Aorta (tissue), 5 donors: Measurements from ENCODE around the gene METAP1D. TPM values are rescaled to one million over a fixed set of nuclear protein-coding genes. Genes with fewer than 3 reads are reported as not detected.
A peak's percentile ranks its signal among the peaks of the same experiment; 100 is the strongest.
"Not testable (repeated sequence)": the region's sequence is repeated elsewhere in the genome, so short reads cannot be mapped to it uniquely, and the experiment has no call there.

ENCODE experiments used
- ATAC-seq: fragments of 200-7000 bp; cut with Tn5 transposase; one replicate; pipeline ENCODE4 v1.9.1; 2022; ENCODE audit warnings: moderate library complexity; ENCODE audit not compliant: low FRiP score
- DNase-seq, 2 donors: peaks; one replicate each; pipeline ENCODE4 v3.0.0-alpha.2; 2020
- H3K27ac ChIP-seq, 2 donors: one replicate each; pipeline ENCODE4 v1.5.1; 2013; ENCODE audit warnings: low read length in 2 of 2, mild to moderate bottlenecking in 2 of 2, moderate library complexity in 2 of 2, control low read depth in 1 of 2, inconsistent platforms in 1 of 2, low read depth in 1 of 2
- H3K27me3 ChIP-seq, 2 donors: one replicate each; pipeline ENCODE4 v1.6.1; 2013; ENCODE audit warnings: control low read depth in 1 of 2, low read length in 1 of 2, mild to moderate bottlenecking in 1 of 2, moderate library complexity in 1 of 2; ENCODE audit not compliant: insufficient read depth in 2 of 2, control insufficient read depth in 1 of 2
- H3K36me3 ChIP-seq, 2 donors: one replicate each; pipeline ENCODE4 v1.6.1; 2013; ENCODE audit warnings: control low read depth in 1 of 2, low read length in 1 of 2, mild to moderate bottlenecking in 1 of 2; ENCODE audit not compliant: insufficient read depth in 2 of 2, control insufficient read depth in 1 of 2
- H3K4me1 ChIP-seq, 2 donors: one replicate each; pipeline ENCODE4 v1.6.1; 2013; ENCODE audit warnings: low read length in 2 of 2, control low read depth in 1 of 2, mild to moderate bottlenecking in 1 of 2, moderate library complexity in 1 of 2; ENCODE audit not compliant: insufficient read depth in 2 of 2, control insufficient read depth in 1 of 2
- H3K4me3 ChIP-seq, 2 donors: one replicate each; pipeline ENCODE4 v1.5.1; 2013; ENCODE audit warnings: low read length in 2 of 2, control low read depth in 1 of 2, mild to moderate bottlenecking in 1 of 2
- H3K9me3 ChIP-seq: one replicate; pipeline ENCODE4 v1.6.1; 2013; ENCODE audit warnings: mild to moderate bottlenecking, low read length; ENCODE audit not compliant: control insufficient read depth
- WGBS, 2 donors: extraction: QIAGEN DNeasy Blood & Tissue Kit; methylation state at CpG; one replicate each; pipeline ENCODE4 v1.1.7; 2013; 5-methylcytosine and 5-hydroxymethylcytosine counted together
- intact Hi-C, 2 donors: fragments of 100-400 bp; cut with DNase I; formaldehyde crosslinking; loops; one replicate each; pipeline versions ENCODE4 v1.14.2 to v1.15.0; 2022
- polyA plus RNA-seq, 2 donors: library from polyadenylated mRNA; stranded (reverse); fragments of 200-250 nt; gene quantifications; one replicate each; pipeline ENCODE4 v1.2.3, GENCODE V29; 2013
- total RNA-seq, 2 donors: library from RNA; stranded (reverse); fragmentation: NEBNext Ultra II Directional; extraction: Animal tissue kit (Norgen Biotek cat#: 25700); gene quantifications; one replicate each; pipeline ENCODE4 v1.2.1, GENCODE V29; 2021
- donor health status: healthy with polysubstance abuse.
- donor health status: Bipolar disorder and iron deficiency.
- donor health status: DM: no; HTN: no; CAD: no.
- donor health status: DM: no; HTN: no; CAD: no.
- donor health status: DM: yes; HTN: yes; CAD: no.

METAP1D gene
- total and polyA plus RNA-seq, 4 donors, result 2.9 to 8.0 (median 4.2) TPM

- H3K27me3 ChIP-seq, H3K4me3 ChIP-seq, ATAC-seq, H3K36me3 ChIP-seq, intact Hi-C loops, H3K27ac ChIP-seq, DNase-seq, H3K9me3 ChIP-seq, H3K4me1 ChIP-seq: not testable (repeated sequence)
- 94 to 98% methylated on average over 1 of the region's 1 CpG for WGBS, 2 donors
Observed at GRCh38 chr2:171983924-171984323, 15.8 kb upstream of the METAP1D start.

GRCh38 chr2:171985076-171985475, 14.7 kb upstream of the METAP1D start:
- no peaks in the 10 kb centered on the region for H3K9me3 ChIP-seq
- intact Hi-C loops, result no loop called here
- no peaks in the 10 kb centered on the region for H3K27me3 ChIP-seq
- peaks cover 0 to 3% of the 10 kb centered on the region in 2 donors for H3K36me3 ChIP-seq
- no peak for DNase-seq
- ATAC-seq, result no peak
- no peaks in the 10 kb centered on the region for H3K4me1 ChIP-seq
- H3K4me3 ChIP-seq, result no peak overlapping the region
- no peak overlapping the region for H3K27ac ChIP-seq
- 90 to 93% methylated on average over 2 of the region's 2 CpGs for WGBS, 2 donors

GRCh38 chr2:171986778-171987177, 13.0 kb upstream of the METAP1D start:
- intact Hi-C loops, result no loop called here
- ATAC-seq, result no peak
- WGBS, 2 donors, result 94 to 95% methylated on average over 4 of the region's 4 CpGs

DNA sequence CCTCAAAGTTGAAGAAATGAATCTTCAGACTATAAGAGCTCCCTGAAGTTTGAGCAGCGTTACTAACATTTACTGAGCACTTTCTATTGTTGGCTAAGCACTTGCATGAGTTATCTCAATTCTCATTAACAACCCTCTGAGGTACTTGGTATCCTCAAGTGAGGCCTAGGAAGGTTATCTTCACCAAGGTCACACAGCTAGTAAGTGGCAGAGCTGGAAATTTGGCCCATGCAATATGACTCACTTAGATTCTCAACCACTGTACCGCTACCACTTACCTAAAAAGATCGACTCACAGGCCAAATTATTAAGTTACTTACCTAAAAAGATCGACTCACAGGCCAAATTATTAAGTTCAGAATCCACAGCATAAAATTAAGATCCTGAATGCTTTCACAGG, 8.7 kb upstream of the METAP1D start:
- WGBS, 2 donors, result 89 to 92% methylated on average over 4 of the region's 4 CpGs
- no peak for ATAC-seq
- Histone ChIP-seq H3K4me3 (no peak overlapping the region), H3K36me3 (no peaks in the 10 kb centered on the region), H3K27ac (no peak overlapping the region), H3K9me3 (no peaks in the 10 kb centered on the region), H3K4me1 (no peaks in the 10 kb centered on the region), H3K27me3 (no peaks in the 10 kb centered on the region)
- DNase-seq, result no peak
- intact Hi-C loops, result loop anchor here in 1 of 2 donors (10.0 kb wide), 1 partner anchor 114 kb away; the partner anchor contains the start of gene DLX2

More at GRCh38 chr2:171986778-171987177, 13.0 kb upstream of the METAP1D start:
- Histone ChIP-seq H3K27me3 (no peaks in the 10 kb centered on the region), H3K4me3 (no peak overlapping the region), H3K9me3 (no peaks in the 10 kb centered on the region), H3K36me3 (peaks cover 0 to 3% of the 10 kb centered on the region in 2 donors), H3K4me1 (no peaks in the 10 kb centered on the region), H3K27ac (no peak overlapping the region)
- DNase-seq, result no peak

DNA sequence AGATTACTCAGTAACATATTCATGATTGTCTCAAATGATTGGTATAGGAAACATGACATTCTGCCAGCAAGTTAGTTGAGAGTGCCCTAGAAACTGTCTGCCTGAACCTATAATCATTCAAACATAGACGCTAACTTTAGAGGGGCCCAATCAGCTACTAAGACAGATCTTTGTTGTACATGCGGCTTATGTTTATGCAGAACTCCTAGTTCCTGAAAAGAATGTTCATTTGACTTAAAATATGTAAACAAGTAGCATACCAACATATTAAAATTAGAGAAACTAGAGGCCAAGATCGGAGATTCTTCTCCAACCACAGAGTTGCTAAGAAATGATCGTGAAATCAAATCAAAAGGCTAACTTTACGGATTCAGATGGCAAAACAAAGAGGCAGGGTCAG, 4.2 kb upstream of the METAP1D start:
- no peak for DNase-seq

GRCh38 chr2:171996021-171996420, 3.7 kb upstream of the METAP1D start:
- no peaks in the 10 kb centered on the region for H3K9me3 ChIP-seq
- intact Hi-C loops, result loop anchor here in 1 of 2 donors (10.0 kb wide), 1 partner anchor 109 kb away; the partner anchor contains the start of gene DLX2
- H3K27me3 ChIP-seq, result no peaks in the 10 kb centered on the region
- H3K27ac ChIP-seq, result no peak overlapping the region
- ATAC-seq (no peak), DNase-seq (no peak)
- WGBS, 2 donors, result 80 to 88% methylated on average over 5 of the region's 5 CpGs
- no peaks in the 10 kb centered on the region for H3K4me1 ChIP-seq
- no peak overlapping the region for H3K4me3 ChIP-seq
- no peaks in the 10 kb centered on the region for H3K36me3 ChIP-seq

More for the DNA sequence above, 4.2 kb upstream of the METAP1D start:
- Histone ChIP-seq H3K27ac (no peak overlapping the region), H3K9me3 (no peaks in the 10 kb centered on the region), H3K4me1 (no peaks in the 10 kb centered on the region), H3K27me3 (no peaks in the 10 kb centered on the region), H3K36me3 (no peaks in the 10 kb centered on the region), H3K4me3 (no peak overlapping the region)
- ATAC-seq, result no peak
- intact Hi-C loops, result loop anchor here in 1 of 2 donors (10.0 kb wide), 1 partner anchor 109 kb away; the partner anchor contains the start of gene DLX2
- 82 to 86% methylated on average over 5 of the region's 5 CpGs for WGBS, 2 donors

- ATAC-seq, DNase-seq, H3K9me3 ChIP-seq, H3K27ac ChIP-seq, H3K27me3 ChIP-seq, H3K4me3 ChIP-seq, H3K36me3 ChIP-seq, H3K4me1 ChIP-seq: not testable (repeated sequence)
- intact Hi-C loops, result loop anchor here in 1 of 2 donors (10.0 kb wide), 1 partner anchor 108 kb away; the partner anchor contains the start of gene DLX2
- 89 to 91% methylated on average over 5 of the region's 5 CpGs for WGBS, 2 donors
Observed at GRCh38 chr2:171997031-171997430, 2.7 kb upstream of the METAP1D start.

- H3K27me3 ChIP-seq, result no peaks in the 10 kb centered on the region
- no peak overlapping the region for H3K27ac ChIP-seq
- no peak for DNase-seq
- intact Hi-C loops, result loop anchor here in 1 of 2 donors (10.0 kb wide), 1 partner anchor 106 kb away; the partner anchor contains the start of gene DLX2
- WGBS, 2 donors, result 19 to 22% methylated on average over 4 of the region's 4 CpGs
- H3K9me3 ChIP-seq, result no peaks in the 10 kb centered on the region
- no peak for ATAC-seq
- H3K4me1 ChIP-seq, result no peaks in the 10 kb centered on the region
- H3K36me3 ChIP-seq, result no peaks in the 10 kb centered on the region
- H3K4me3 ChIP-seq, result peak overlapping the region; percentile 54 to 65
Observed at GRCh38 chr2:171999161-171999560, 592 bp upstream of the METAP1D start.

- ATAC-seq, result no peak
- WGBS, 2 donors, result 82 to 83% methylated on average over 13 of the region's 13 CpGs
- H3K4me3 ChIP-seq, result no peak overlapping the region
Observed at GRCh38 chr2:172000696-172001361, 1.1 kb downstream of the METAP1D start.

More at GRCh38 chr2:172000696-172001361, 1.1 kb downstream of the METAP1D start:
- intact Hi-C loops, result loop anchor here in 1 of 2 donors (2.0 kb wide), 1 partner anchor 78 kb away; the partner anchor contains the start of gene HAT1
- no peak overlapping the region for H3K27ac ChIP-seq
- no peaks in the 10 kb centered on the region for H3K4me1 ChIP-seq
- H3K27me3 ChIP-seq, result no peaks in the 10 kb centered on the region
- no peaks in the 10 kb centered on the region for H3K36me3 ChIP-seq
- no peak for DNase-seq
- no peaks in the 10 kb centered on the region for H3K9me3 ChIP-seq
